KBM-7 (cell line): ENCODE measurements around the gene SNX17.

Experiments
- DNase-seq: peaks from one replicate; pipeline ENCODE4 v3.0.0-alpha.2; 2015
- in situ Hi-C: fragments of 300-500 bp; cut with MboI; formaldehyde crosslinking; loops from 2 replicates; pipeline ENCODE4 v1.14.3; 2020; ENCODE audit warnings: low sequenced_read_pairs, low pct_unique_long_range_greater_than_20kb, mixed read lengths

SNX17 gene

GRCh38 chr2:27362678-27363420, 7.6 kb upstream of the SNX17 start:
- in situ Hi-C loops: no loop called here
- DNase-seq: no peak

GRCh38 chr2:27363933-27364332, 6.5 kb upstream of the SNX17 start:
- in situ Hi-C loops: no loop called here
- DNase-seq: no peak

GRCh38 chr2:27369471-27370025, 868 bp upstream of the SNX17 start:
- DNase-seq: no peak
- in situ Hi-C loops: no loop called here

- in situ Hi-C loops: no loop called here
- peak; percentile 85 for DNase-seq
Measured at GRCh38 chr2:27370816-27371620, 602 bp downstream of the SNX17 start.

GRCh38 chr2:27372937-27373336, 2.5 kb downstream of the SNX17 start:
- DNase-seq: no peak
- in situ Hi-C loops: no loop called here

GRCh38 chr2:27373567-27373966, 3.2 kb downstream of the SNX17 start:
- no peak for DNase-seq
- in situ Hi-C loops: no loop called here

- in situ Hi-C loops: no loop called here
- DNase-seq: no peak
Measured at GRCh38 chr2:27375513-27376099, 5.2 kb downstream of the SNX17 start.

- DNase-seq: no peak
- in situ Hi-C loops: no loop called here
Measured at GRCh38 chr2:27376151-27376865, 5.9 kb downstream of the SNX17 start.

- in situ Hi-C loops: no loop called here
- DNase-seq: no peak
Measured at GRCh38 chr2:27376866-27377617, 6.6 kb downstream of the SNX17 start.

- no peak for DNase-seq
- in situ Hi-C loops: no loop called here
Measured at GRCh38 chr2:27377618-27378095, 7.2 kb downstream of the SNX17 start.

GRCh38 chr2:27378096-27378808, 7.8 kb downstream of the SNX17 start:
- DNase-seq: no peak
- in situ Hi-C loops: no loop called here

- no peak for DNase-seq
- in situ Hi-C loops: no loop called here
Measured at GRCh38 chr2:27378809-27379290, 8.4 kb downstream of the SNX17 start.

GRCh38 chr2:27379383-27379835, 9.0 kb downstream of the SNX17 start:
- in situ Hi-C loops: no loop called here
- DNase-seq: peak; percentile 37

- peak; percentile 44 for DNase-seq
- in situ Hi-C loops: no loop called here
Measured at GRCh38 chr2:27379836-27380625, 9.6 kb downstream of the SNX17 start.

- peak; percentile 90 for DNase-seq
Measured at GRCh38 chr2:27380626-27381545, 10.5 kb downstream of the SNX17 start, which contains the start of gene ZNF513. Gene ZNF513 (minus strand): TSS chr2:27380734. CDS start chr2:27380526, 208 bp downstream.

More at GRCh38 chr2:27380626-27381545, 10.5 kb downstream of the SNX17 start, which contains the start of gene ZNF513:
- in situ Hi-C loops: no loop called here
